NOMO-1 treated with DMSO at 0.1 percent for 48 hours (cell line): Measurements from ENCODE around the gene ZBTB7C.

Experiments used
- DNase-seq: peaks from one replicate; lab custom pipeline; 2025; ENCODE audit not compliant: unreplicated experiment; lab: John Stamatoyannopoulos, UW

ZBTB7C gene

GRCh38 chr18:47983055-47983454 is 426.1 kb downstream of the ZBTB7C start:
- no peak for DNase-seq

DNA sequence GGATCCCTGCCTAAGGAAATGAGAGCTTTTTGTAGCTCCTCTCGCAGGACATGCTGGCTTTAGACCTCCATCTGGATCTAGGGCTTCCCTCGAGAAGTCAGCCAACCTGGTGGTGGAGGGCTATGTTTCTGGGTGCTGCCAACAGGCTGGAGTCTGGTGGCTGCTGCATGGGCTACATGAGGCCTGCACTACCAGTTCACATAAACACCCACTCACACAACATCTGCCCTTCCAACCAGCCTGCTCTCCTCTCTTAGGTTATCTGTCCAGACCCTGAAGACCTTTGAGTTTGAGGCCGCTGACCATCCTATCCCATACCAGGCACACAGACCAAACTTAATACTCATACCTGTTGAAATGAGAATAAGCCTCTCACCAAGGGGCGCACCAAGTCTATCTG is 427.4 kb downstream of the ZBTB7C start:
- DNase-seq, result no peak

DNA sequence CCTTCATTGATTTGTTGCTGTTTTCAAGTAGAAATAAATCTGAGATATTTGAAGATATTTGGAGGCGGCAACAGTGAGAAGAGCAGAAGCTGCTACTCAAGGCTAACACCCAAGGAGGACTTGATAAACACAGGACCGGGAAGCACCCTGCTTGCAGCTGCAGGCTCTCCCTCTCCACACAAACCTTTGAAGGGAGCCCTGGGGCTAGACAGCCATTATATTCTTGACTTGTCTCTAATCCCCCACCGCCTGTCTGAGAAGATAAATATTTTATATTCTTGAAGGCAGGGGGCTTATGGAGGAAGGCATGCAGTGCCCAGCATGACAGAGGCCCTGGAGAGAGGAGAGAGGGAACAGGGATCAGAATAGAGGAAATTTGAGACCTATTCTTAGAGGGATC is 427.9 kb downstream of the ZBTB7C start:
- no peak for DNase-seq

- no peak for DNase-seq
Measured at GRCh38 chr18:47979611-47980200, 429.5 kb downstream of the ZBTB7C start.

GRCh38 chr18:47978603-47979002 is 430.6 kb downstream of the ZBTB7C start:
- DNase-seq, result no peak

DNA sequence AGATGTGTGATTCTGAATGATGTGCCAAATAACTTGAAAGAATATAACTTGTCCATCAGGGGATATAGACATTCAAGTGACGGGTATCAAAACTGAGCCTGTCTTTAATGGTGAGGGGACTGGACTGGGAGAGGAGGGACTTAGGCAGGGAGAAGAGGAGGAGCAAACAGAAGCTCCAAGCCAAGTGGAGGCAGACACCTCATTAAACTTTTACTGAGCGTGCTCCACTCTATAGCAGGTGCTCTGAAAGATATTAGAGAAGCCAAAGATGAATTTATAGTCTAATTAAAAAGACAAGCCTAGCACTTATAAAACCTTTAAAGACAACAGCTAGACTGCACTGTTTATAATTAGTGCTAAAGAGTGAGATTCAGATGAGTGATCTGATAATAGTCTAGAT is 431.0 kb downstream of the ZBTB7C start:
- DNase-seq, result no peak
